Measurements from ENCODE around the gene RASSF7. TPM values are rescaled to one million over a fixed set of nuclear protein-coding genes. Genes with fewer than 3 reads are reported as not detected.

Gene RASSF7
- total RNA-seq, 1 experiment from 2014 or later: 32.5 TPM

GRCh38 chr11:528166-528814 lies 32.5 kb upstream of the RASSF7 start:
- Mint-ChIP-seq H3K36me3 (peaks cover 8% of the 10 kb centered on the region), H3K27ac (no peak overlapping the region), H3K4me3 (no peak overlapping the region), H3K9me3 (peaks cover 7% of the 10 kb centered on the region), H3K27me3 (ENCODE audit: low read depth) (peaks cover 5% of the 10 kb centered on the region), H3K4me1 (no peaks in the 10 kb centered on the region)
- TF ChIP-seq ERG (CRISPR knock-in tag; IDR thresholded peaks at IDR 0.05): no peak
- no peak for TF ChIP-seq OVOL2 (CRISPR knock-in tag; IDR thresholded peaks at IDR 0.05; ENCODE audit: borderline replicate concordance)
- no peak for TF ChIP-seq PREB (CRISPR knock-in tag; IDR thresholded peaks at IDR 0.05; ENCODE audit: borderline replicate concordance)
- no peak for TF ChIP-seq ZMAT4 (CRISPR knock-in tag; IDR thresholded peaks at IDR 0.05)
- TF ChIP-seq IRF1 (CRISPR knock-in tag; IDR thresholded peaks at IDR 0.05): no peak
- no peak for TF ChIP-seq TP53 (CRISPR knock-in tag; IDR thresholded peaks at IDR 0.05)
- TF ChIP-seq E2F1 (CRISPR knock-in tag; IDR thresholded peaks at IDR 0.05): no peak
- no peak for TF ChIP-seq ZNF425 (CRISPR knock-in tag; conservative IDR thresholded peaks at IDR 0.05)
- TF ChIP-seq E2F4 (CRISPR knock-in tag; IDR thresholded peaks at IDR 0.05; ENCODE audit: borderline replicate concordance, low read depth): no peak
- no peak for TF ChIP-seq CBFB (CRISPR knock-in tag; IDR thresholded peaks at IDR 0.05; ENCODE audit: low read depth)
- no peak for TF ChIP-seq NFE2L1 (CRISPR knock-in tag; IDR thresholded peaks at IDR 0.05)
- no peak; the same call in 1 of the 2 replicates for TF ChIP-seq NFYB (CRISPR knock-in tag; conservative IDR thresholded peaks at IDR 0.05; ENCODE audit: low read depth)
- no peak for TF ChIP-seq PRDM15 (CRISPR knock-in tag; IDR thresholded peaks at IDR 0.05)
- TF ChIP-seq FOXK1 (CRISPR knock-in tag; IDR thresholded peaks at IDR 0.05): no peak
- no peak for TF ChIP-seq FOXP1 (CRISPR knock-in tag; IDR thresholded peaks at IDR 0.05; ENCODE audit: borderline replicate concordance)
- no peak for TF ChIP-seq GTF2I (CRISPR knock-in tag; conservative IDR thresholded peaks at IDR 0.05)
- TF ChIP-seq ZNF416 (CRISPR knock-in tag; IDR thresholded peaks at IDR 0.05): no peak
- no peak for TF ChIP-seq ZSCAN18 (CRISPR knock-in tag; IDR thresholded peaks at IDR 0.05)
- CTCF ChIA-PET: no interaction called here
- POLR2A ChIA-PET: no interaction called here
- DNase-seq (ENCODE audit: low spot score) (no peak), ATAC-seq (no peak)
